GM21367 (cell line): ENCODE results near the gene RAB32.
"Not testable (repeated sequence)": the region's sequence is repeated elsewhere in the genome, so short reads cannot be mapped to it uniquely, and the experiment has no call there.

ENCODE experiments used
- ATAC-seq: cut with Tn5 transposase; IDR thresholded peaks from one replicate; pipeline ENCODE4 v1.9.1; 2021; ENCODE audit not compliant: unreplicated experiment

RAB32 gene

GRCh38 chr6:146543211-146543939, at the start of gene RAB32:
Gene RAB32, plus strand, starts transcription at chr6:146543833. Its CDS starts 39 bp downstream, at chr6:146543872.
- ATAC-seq = peak; percentile 80

DNA sequence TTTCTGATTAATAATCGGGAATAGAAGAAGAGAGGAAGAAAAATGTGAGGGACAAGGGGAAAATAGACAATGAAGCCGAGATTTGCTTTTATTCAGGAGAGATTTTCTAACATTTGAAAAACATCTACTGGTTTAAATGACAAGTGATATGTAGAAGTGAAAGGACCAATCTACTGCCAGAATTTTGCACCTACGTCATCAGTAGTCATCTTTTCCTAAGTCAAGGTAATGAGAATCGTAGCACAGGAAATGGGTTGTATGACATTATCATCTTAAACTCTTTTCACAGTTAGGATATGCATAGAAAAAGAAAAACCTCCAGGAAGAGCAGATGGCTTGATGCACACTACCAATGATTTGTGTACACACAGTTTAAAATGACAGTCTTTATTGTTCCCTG, 45.3 kb upstream of the RAB32 start:
- ATAC-seq = no peak

DNA sequence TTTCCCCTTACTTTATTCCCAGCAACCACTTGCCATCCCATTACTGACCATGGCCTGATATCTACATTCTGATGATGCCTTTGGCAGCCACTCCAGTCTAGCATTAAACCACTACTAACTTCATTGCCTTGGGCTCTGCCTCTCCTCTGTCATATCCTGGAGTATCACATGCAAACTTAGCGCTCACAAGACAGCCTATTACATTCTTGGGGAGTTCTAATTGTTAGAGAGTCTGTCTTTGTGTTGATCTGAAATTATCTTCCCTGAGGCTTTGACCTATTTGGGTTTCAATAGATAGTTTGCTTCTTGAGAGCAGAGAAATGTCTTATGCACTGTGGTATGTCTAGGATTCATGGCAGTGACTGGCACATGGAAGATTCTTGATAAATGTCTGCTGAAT, 40.5 kb upstream of the RAB32 start:
- no peak for ATAC-seq

GRCh38 chr6:146515212-146515611, 28.4 kb upstream of the RAB32 start:
- no peak for ATAC-seq

- ATAC-seq = no peak
Measured at GRCh38 chr6:146526192-146526591, 17.4 kb upstream of the RAB32 start.

DNA sequence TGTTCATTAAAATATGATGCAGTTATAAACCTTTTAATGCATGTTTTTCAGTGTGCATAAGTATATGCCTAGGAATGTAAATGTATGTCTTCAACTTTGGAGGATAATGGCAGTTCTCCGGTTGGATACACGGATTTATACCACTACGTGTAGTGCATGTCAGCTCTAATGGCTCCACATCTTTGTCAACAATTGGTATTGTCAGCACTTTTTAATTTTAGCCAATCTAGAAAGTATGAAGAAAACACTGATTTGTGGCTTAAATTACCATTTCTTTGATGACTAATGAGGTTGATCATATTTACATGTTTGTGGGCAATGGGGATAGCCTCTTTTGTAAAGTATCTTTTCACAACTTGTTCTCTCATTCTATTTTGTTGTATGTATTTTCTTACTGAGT, 10.9 kb upstream of the RAB32 start:
- ATAC-seq = no peak

DNA sequence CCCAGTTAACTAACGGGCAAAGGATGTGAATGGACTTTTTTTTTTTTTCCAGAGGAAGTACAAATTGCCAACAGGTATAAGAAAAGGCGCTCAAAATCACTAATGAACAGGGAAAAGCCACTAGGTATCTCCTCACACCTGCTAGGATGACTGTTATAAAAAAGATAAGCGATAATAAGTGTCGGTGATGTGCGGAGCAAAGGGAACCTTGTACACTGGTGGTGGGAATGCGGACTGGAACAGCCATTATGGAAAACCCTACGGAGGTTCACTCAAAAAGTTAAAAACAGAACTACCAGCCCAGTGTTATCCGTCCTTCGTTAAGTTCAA, 787 bp upstream of the RAB32 start:
- ATAC-seq = no peak

DNA sequence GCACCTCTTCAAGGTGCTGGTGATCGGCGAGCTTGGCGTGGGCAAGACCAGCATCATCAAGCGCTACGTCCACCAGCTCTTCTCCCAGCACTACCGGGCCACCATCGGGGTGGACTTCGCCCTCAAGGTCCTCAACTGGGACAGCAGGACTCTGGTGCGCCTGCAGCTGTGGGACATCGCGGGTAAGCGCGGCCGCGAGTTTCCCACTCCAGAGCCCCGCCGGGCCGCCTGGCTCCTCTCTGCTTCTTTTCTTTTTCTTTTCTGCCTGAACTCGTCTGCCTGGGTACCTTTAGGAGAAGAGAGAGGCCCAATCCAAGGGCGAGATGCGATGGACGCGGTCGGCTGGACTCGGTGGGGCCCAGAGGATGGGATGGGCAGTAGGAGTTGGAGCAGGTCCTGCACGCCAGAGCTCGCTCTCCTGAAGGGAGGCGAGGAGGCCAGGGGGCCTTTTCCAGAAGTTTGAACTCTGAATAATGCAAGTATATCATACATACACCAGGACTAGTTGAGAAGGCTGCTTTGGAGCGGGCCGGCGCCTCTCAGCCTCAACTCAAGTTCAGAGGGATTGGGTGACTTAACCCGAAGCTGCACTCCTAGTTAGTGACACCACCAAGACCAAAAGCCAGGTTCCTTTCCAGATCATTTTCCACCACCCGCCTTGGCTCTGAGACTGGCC, 445 bp downstream of the RAB32 start:
- ATAC-seq = peak; percentile 4

GRCh38 chr6:146544616-146545182, 1.1 kb downstream of the RAB32 start:
- ATAC-seq = no peak

DNA sequence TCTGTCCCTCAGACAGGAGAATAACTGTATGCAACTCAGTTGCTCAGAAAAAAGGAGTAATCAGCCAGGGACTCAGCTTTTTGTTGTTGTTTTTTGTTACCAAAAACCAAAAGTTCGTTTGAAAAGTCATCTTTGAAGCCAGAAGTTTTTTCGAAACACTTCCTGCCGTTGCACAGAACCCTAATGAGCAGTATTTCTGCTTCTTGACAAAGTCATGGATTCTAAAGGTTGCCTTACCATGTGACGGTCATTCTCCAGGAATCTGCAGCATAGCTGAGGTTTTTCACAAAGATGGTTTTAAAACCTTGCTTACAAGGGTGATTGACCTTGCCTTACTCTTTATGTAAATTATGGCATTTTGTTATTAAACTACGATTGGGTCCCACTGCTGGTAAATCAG, 1.9 kb downstream of the RAB32 start:
- no peak for ATAC-seq

DNA sequence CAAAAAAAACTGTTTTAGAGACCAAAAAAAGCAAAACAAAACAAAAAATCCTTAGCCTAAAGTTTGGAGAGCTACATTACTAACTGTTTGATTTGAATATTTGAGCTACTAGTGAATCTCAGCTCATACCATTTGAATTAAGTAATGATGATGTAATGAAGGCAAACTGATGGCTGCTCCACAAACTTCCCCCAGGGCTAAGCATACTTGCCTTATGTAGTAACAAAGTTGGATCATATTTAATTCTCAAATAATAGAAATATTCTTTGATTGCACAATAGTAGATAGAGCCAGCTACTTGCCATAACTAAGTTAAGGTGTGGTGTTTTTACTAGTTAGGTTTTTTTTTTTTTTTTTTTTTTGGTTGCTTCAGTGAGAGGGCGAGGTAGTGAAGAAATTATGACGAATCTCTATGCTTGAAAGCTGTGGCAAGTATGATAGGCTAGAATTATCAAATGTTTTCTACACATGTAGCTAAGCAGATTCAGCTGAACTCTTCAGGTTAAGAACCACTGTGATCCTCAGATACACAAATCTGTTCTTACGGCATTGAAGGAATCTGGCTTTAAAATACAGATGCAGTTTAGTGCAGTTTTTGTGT, 2.9 kb downstream of the RAB32 start:
- ATAC-seq = no peak

DNA sequence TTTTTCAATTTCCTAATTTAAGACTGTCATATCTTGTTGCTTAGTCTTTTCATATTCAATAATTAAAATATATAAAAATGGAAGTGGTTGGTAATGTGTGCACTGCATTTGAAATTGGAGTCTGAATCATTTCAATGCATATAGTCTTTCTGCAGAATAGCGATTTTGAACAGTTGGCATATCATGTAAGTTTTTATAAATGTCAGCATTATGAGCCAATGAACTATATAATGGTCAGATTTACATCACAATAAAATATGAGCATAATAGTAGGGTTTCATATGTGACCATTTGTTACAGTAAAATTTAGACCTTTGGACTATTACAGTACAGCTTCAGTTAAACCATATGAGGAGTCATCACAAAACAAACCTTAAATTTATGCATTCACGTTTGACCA, 4.3 kb downstream of the RAB32 start:
- ATAC-seq = no peak

DNA sequence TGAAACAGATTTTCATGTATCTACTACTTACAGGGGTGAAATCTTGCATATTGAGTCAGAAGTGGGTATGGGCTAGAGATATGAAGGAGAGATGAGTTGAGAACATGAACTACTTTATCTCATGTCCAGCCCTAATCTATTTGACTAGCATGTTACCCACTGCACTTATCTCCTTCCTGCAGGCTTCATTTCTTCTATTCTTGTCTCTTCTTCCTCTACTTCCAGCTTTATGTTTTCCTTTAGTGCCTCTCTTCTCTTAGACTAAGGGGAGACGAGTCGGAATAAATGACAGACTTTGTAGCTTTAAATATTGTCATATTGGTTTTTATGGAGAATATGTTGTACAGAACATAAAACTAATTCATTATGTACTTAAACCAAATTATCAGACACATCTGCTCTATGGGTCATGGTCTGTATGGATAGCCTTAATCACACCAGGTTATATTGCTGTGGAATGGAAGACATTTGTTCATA, 5.3 kb downstream of the RAB32 start:
- ATAC-seq = no peak

- ATAC-seq = no peak
Measured at GRCh38 chr6:146550911-146551310, 7.3 kb downstream of the RAB32 start.

DNA sequence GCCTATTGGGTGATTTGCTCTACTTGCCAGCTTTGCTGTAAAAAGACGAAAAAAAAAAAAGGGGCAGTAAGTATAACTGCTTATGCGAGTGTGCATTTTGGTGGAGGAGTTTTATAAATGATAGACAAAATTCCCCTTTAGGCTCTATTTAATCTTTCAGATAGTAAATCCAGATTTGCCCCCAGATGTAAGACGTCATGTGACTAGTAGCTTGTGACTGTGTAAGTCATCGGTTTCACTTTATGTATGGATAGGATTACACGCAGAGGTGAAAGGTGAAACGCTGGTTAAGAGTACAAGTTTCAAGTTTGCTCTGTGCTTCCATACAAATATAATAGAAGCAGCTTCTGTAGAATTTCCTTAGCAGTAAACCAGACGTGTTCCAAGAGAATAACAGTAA, 7.9 kb downstream of the RAB32 start:
- ATAC-seq = no peak

- ATAC-seq = no peak
Measured at GRCh38 chr6:146553377-146554135, 9.9 kb downstream of the RAB32 start.

DNA sequence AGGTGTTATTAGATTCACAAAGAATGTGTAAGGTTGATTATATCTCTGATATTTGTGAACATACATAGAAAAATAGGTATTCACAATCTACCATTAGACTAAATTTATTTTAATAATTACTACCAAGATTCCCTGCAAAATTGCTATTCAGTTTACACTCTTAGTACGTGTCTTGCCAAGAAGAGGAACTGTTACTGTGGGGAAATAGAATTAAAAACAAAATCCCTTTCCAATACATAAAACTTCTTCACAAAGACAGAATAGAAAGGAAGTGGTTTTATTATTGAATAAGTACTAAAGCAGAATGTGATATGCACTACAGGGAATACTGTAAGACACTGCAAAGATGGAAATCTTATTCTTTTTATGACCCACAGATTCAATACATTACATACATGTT, 17.0 kb downstream of the RAB32 start:
- ATAC-seq = no peak

DNA sequence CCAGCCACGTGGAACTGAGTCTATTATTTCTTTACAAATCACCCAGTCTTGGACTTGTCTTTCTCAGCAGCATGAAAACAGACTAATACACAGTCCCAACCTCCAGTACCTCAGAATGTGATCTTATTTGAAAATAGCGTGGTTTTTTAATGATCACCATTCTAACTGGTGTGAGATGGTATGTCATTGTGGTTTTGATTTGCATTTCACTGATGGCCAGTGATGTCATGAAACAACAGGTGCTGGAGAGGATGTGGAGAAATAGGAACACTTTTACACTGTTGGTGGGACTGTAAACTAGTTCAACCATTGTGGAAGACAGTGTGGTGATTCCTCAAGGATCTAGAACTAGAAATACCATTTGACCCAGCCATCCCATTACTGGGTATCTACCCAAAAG, 23.0 kb downstream of the RAB32 start:
- not testable (repeated sequence) for ATAC-seq

DNA sequence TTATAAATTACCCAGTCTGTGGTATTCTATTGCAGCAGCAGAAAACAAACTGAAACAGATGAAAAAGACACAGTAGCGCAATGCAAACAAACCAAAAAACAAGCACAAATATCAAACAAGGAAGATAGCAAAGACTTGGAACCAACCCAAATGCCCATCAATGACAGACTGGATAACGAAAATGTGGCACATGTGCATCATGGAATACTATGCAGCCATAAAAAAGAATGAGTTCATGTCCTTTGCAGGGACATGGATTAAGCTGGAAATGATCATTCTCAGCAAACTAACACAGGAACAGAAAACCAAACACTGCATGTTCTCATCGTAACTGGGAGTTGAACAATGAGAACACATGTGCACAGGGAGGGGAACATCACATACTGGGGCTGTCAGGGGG, 25.0 kb downstream of the RAB32 start:
- ATAC-seq = not testable (repeated sequence)

GRCh38 chr6:146574211-146574610, 30.6 kb downstream of the RAB32 start:
- ATAC-seq = no peak

DNA sequence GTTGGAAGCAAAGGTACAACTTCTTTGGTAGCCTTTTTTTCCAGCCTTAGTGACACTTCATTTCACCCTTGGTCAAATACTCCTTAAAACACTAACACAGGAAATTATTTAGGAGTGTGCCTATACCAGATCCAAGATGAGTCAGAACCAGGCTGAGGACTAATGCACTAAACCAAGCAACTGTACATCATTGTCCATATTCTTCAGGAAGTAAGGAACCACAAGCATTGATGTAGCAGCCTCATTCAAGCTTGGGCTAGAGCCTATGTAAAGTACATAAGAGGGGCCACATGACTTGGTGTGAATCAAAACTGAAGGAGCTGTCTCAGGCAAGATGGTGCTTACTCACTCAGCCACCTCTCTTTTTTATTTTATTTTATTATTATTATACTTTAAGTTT, 34.4 kb downstream of the RAB32 start:
- no peak for ATAC-seq
